HG03103 (cell line): ENCODE results near the gene ABR.
A peak's percentile ranks its signal among the peaks of the same experiment; 100 is the strongest.
"Not testable (repeated sequence)": the region's sequence is repeated elsewhere in the genome, so short reads cannot be mapped to it uniquely, and the experiment has no call there.

Experiments used
- ATAC-seq: cut with Tn5 transposase; IDR thresholded peaks from one replicate; pipeline ENCODE4 v1.9.1; 2021; ENCODE audit warnings: low read depth; ENCODE audit not compliant: unreplicated experiment

The ABR gene

GRCh38 chr17:1000597-1001461, 179.0 kb downstream of the ABR start:
- no peak for ATAC-seq

GRCh38 chr17:998111-998510, 181.7 kb downstream of the ABR start:
- no peak for ATAC-seq

DNA sequence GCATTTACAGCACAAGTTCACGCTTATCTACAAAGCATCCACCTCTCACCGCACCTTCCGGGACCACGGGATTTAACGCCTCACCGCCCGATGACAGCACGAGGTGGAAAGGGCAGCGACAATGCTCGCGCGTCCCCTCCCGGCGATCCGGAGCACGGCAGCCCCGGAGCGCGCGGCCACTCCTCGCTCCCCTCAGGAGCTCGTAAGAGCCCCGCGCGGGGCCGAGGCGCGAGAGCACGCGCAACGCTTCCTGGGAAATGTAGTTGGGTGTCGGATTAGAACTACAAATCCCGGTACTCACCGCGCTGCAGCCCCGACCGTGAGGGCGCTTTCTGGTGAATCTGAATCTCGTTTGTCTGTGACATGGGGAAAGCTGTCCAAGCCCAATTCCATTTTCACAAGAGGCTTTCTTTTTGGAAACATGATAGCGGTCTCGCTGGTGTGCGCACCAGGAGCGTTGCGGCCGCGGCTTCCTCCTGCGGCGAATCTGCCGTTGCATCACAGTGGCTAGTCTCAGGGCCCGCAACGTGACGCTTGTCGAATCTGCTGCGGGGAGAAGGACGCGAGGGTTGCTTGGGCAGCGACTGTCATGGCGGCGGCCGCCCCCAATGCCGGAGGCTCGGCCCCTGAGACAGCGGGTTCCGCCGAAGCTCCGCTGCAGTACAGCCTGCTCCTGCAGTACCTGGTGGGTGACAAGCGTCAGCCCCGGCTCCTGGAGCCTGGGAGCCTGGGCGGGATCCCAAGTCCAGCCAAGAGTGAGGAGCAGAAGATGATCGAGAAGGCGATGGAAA, 183.0 kb downstream of the ABR start, which contains the start of gene TIMM22:
Gene TIMM22 (plus strand): TSS at position 576 of the 791 bp plus-strand sequence. CDS start 14 bp downstream, at position 590.
- peak; percentile 92 for ATAC-seq

DNA sequence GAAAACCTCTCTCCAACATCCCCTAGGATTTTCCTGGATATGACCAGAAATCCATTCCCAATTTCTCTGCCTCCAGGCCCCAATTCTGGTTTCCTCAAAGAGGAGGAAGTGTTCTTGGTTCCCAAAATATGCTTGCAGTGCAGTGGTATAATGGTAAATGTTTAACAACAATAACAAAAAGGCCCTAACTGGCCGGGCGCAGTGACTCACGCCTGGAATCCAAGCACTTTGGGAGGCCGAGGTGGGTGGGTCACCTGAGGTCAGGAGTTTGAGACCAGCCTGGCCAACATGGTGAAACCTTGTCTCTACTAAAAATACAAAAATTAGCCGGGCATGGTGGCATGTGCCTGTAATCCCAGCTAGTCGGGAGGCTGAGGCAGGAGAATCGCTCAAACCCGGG, 184.5 kb downstream of the ABR start:
- ATAC-seq: not testable (repeated sequence)

- ATAC-seq: no peak
Observed at GRCh38 chr17:992933-993332, 186.8 kb downstream of the ABR start.

DNA sequence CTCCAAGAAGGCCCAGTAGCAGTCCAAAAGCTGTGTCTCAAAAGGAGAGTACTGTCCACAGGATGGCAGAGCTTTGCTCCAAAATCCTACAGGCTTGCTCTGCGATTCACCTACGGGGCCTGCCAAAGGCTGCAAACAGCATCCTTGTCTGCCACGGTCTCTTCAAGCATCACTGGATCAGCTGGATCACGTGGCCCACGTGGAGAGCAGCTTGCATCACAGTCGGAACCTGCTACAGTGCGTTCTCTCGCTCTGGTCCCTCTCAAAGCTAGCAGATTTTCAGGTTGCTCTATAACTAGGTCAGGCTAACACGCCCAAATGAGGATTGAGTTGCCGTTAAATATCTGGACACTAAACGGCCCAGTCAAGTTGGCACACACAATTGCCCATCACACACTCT, 191.2 kb downstream of the ABR start:
- ATAC-seq: no peak

GRCh38 chr17:987931-988330, 191.8 kb downstream of the ABR start:
- ATAC-seq: no peak

DNA sequence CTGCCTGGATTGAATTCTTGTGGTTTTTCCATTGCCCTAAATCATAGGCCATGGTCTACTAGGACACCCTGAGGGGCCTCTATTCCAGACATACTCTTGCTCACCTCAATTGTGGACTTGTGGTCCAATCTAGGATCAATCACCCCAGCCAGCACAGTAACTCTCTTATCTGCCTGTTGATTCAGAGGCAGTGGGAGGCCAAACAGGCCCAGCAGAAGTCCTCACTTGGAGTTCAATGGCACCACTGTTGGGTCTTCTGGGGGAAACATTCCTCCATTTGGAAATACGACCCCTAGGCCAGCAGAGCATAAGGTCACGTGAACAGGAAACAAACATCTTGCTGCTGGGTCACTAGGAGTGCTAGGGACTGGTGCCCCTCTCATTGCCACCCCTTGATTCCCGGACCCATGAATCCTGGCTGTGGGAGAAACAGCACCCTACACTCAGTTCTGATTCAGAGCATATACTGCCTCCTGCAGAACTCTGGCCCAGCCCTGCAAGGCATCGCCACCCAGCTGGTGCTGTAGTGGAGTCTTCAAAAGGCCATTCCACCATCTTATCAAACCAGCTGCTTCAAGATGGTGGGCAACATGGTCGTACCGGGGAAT, 193.4 kb downstream of the ABR start:
- ATAC-seq: no peak

DNA sequence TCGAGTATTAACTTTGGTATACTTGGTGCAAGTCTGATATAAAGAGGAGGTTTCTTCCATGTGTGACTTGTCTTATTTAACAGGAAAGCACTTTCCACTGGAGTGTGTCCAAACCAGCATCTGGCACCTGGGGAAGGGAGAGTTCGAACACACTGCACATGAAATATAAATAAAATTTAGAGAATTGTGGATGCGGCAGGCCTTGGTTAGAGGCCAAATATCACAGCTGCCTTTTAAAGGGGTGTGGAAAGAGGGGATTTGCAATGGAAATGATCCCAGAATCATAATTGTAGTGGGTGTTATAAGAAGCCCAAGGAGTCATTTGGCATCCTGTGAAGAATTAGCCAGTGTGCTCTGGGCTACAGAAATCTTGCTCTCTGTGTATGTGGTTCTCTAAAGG, 195.9 kb downstream of the ABR start:
- ATAC-seq: no peak

DNA sequence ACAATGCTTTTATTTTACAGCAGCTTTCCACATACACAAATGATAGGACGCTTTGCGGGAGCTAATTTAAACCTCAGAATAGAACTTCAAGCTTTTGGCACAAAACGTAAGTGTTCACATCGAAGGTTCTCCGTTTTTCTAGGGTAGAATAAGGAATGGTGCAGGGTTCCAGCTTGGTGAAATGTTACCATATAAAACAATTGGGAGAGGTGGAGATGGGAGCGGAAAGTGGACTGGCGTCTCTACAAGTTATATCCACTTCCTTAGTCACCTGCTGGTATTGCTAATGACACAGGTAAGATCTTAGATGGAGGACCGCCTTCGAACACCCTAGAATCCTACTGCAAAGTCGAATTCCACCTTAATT, 198.5 kb downstream of the ABR start:
- no peak for ATAC-seq

GRCh38 chr17:980406-981291, 199.1 kb downstream of the ABR start:
- ATAC-seq: no peak

- ATAC-seq: peak; percentile 64
Observed at GRCh38 chr17:979539-980405, 200.0 kb downstream of the ABR start, which contains the start of gene NXN. TSS of gene NXN (minus strand) at chr17:979776.

GRCh38 chr17:979212-979538, 200.6 kb downstream of the ABR start:
- ATAC-seq: peak; percentile 38

DNA sequence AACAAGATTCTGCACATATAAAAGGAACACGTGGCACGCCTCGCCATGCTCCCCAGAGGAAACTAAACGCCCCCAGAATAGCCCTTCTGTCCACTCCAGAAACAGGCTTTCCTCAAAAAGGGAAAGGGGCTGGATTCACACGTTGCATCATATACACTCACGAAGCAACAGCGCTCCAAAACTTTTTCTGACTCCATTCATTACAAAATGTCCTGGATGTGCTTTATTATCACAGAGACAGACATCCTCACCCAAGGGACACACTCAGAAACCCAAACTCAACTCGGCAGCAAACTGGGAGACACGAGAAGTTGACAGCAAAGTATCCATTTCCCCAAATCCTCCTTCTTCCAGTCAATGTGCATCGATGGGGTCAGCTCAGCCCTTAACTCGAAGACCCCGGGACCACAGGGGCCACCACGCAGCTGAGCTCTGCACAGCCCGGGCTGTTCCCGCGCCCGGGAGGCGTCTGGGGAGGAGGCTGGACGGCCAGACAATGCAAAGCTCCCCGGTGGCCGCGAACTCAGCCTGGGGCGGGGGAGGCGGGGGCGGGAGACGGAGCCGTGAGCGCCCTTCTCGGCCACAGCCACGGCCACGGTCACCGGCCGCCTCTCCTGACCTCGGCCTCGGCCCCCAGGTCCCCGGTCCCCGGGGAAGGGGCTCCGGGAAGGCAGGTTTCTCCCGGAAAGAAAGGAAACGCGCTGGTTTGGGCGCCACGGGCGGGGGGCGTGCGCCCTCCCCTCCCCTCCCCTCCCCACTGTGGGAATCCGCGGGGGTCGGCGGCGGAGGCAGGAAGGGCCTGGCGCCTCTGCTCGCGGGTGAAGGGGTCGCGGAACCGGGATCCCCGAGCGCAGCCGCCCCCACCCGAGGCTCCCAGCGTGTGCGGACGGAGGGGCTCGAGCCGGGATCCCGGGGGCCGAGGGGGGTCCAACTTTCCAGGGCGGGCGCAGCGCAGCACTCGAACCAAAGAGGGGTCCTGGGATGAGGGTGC, 201.4 kb downstream of the ABR start:
- no peak for ATAC-seq

DNA sequence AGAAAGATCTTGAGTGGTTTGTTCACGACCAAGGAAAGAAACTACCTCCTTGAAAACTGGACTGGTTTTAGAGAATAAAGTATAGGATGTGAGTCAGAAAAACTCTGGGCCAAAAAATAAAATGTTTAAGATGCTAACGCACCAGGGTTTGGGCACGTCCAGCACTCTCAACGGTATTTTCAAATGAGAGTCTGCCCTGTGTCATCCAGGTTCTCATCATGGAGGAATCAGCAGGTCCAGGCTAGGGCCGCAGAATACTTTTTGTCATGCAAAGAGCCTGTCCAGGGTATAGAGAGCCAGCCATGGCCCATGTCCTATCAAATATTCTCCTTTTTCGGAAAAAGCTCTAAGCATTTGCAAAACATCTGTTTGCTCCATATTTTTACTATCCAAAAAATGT, 202.6 kb downstream of the ABR start:
- no peak for ATAC-seq

DNA sequence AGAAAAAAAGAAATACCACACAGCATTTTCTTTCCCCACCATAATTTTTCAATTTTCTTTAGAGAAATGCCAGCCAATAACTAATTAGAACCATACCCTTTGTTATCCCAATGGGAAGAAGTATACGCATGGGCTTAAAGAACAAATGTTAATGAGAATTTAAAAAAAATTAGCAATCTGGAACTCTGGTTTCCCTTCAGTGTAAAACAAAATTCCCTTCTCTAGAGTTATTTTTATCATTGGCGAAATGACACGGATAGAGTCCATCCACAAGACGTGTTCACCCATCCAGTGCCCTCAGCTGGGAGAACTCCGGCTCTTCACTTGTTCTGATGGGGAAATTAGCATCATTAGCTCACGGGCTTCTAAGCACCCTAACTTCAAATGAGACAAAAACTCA, 203.5 kb downstream of the ABR start:
- ATAC-seq: no peak

GRCh38 chr17:975371-975915, 204.3 kb downstream of the ABR start:
- ATAC-seq: no peak

GRCh38 chr17:974778-975177, 205.0 kb downstream of the ABR start:
- not testable (repeated sequence) for ATAC-seq
